ENCODE data around the gene TMPRSS12. TPM values are rescaled to one million over a fixed set of nuclear protein-coding genes. Genes with fewer than 3 reads are reported as not detected.
"Not testable (repeated sequence)": the region's sequence is repeated elsewhere in the genome, so short reads cannot be mapped to it uniquely, and the experiment has no call there.

The TMPRSS12 gene
- total and polyA plus RNA-seq, 9 of the 15 experiments (the other 6 are each of a cell fraction or from before 2014, with no cell fraction given) = 0.04 TPM; not detected in 8

DNA sequence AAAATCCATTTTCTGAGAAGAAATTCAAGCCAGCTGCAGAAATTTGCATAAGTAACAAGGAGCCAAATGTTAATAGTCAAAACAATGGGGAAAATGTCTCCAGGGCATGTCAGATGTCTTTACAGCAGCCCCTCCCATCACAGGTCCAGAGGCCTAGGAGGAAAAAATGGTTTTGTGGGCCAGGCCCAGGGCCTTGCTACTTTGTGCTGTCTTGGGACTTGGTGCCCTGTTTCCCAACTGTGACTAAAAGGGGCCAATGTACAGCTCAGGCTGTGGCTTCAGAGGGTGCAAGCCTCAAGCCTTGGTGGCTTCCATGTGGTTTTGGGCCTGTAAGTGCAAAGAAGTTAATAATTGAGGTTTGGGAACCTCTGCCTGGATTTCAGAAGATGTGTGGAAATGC lies 8.9 kb upstream of the TMPRSS12 start:
- DNase-seq (ENCODE audit: extremely low read depth in 1 of 4, low spot score in 3 of 4); H3K9me3 ChIP-seq (replicated peaks; ENCODE audit: control insufficient read depth, insufficient read depth, low read depth, low read length); ATAC-seq; CTCF ChIA-PET (ENCODE audit: low intra/inter-chr PET ratio); BruUV-seq (replicated peaks); H2AFZ ChIP-seq (ENCODE audit: low read depth, low read length); H3K27me3 ChIP-seq (ENCODE audit: control insufficient read depth in 2 of 2, insufficient read depth in 2 of 2, low read length in 2 of 2); POLR2A ChIA-PET; H3K4me2 ChIP-seq (ENCODE audit: insufficient read depth, low read length); H3K79me2 ChIP-seq (ENCODE audit: control insufficient read depth, insufficient read depth, low read length); H3K27ac ChIP-seq (ENCODE audit: extremely low read depth, low read depth, low read length); in situ Hi-C loops (cut with MboI); intact Hi-C loops (cut with micrococcal nuclease); H3K9me1 ChIP-seq (ENCODE audit: control insufficient read depth, insufficient read depth, low read length); H3K9ac ChIP-seq (ENCODE audit: insufficient read depth in 1 of 2, low read depth in 2 of 2, low read length in 2 of 2); H4K20me1 ChIP-seq (replicated peaks; ENCODE audit: control insufficient read depth, insufficient read depth, low read length); H3K4me3 ChIP-seq; H3K36me3 ChIP-seq (ENCODE audit: control insufficient read depth, insufficient read depth, low read length); FAIRE-seq; H3K4me1 ChIP-seq (replicated peaks in 1 of 2; ENCODE audit: control insufficient read depth in 2 of 2, insufficient read depth in 2 of 2, low read length in 2 of 2): not testable (repeated sequence)
- TF ChIP-seq, protein P1, sequence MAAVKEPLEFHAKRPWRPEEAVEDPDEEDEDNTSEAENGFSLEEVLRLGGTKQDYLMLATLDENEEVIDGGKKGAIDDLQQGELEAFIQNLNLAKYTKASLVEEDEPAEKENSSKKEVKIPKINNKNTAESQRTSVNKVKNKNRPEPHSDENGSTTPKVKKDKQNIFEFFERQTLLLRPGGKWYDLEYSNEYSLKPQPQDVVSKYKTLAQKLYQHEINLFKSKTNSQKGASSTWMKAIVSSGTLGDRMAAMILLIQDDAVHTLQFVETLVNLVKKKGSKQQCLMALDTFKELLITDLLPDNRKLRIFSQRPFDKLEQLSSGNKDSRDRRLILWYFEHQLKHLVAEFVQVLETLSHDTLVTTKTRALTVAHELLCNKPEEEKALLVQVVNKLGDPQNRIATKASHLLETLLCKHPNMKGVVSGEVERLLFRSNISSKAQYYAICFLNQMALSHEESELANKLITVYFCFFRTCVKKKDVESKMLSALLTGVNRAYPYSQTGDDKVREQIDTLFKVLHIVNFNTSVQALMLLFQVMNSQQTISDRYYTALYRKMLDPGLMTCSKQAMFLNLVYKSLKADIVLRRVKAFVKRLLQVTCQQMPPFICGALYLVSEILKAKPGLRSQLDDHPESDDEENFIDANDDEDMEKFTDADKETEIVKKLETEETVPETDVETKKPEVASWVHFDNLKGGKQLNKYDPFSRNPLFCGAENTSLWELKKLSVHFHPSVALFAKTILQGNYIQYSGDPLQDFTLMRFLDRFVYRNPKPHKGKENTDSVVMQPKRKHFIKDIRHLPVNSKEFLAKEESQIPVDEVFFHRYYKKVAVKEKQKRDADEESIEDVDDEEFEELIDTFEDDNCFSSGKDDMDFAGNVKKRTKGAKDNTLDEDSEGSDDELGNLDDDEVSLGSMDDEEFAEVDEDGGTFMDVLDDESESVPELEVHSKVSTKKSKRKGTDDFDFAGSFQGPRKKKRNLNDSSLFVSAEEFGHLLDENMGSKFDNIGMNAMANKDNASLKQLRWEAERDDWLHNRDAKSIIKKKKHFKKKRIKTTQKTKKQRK (IDR thresholded peaks at IDR 0.05; ENCODE audit: borderline replicate concordance, low read depth, low read length) = peak; percentile 68
- TF ChIP-seq, protein P2, sequence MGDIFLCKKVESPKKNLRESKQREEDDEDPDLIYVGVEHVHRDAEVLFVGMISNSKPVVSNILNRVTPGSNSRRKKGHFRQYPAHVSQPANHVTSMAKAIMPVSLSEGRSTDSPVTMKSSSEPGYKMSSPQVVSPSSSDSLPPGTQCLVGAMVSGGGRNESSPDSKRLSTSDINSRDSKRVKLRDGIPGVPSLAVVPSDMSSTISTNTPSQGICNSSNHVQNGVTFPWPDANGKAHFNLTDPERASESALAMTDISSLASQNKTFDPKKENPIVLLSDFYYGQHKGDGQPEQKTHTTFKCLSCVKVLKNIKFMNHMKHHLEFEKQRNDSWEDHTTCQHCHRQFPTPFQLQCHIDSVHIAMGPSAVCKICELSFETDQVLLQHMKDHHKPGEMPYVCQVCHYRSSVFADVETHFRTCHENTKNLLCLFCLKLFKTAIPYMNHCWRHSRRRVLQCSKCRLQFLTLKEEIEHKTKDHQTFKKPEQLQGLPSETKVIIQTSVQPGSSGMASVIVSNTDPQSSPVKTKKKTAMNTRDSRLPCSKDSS (IDR thresholded peaks at IDR 0.05; ENCODE audit: low read depth, partially characterized antibody) = peak; percentile 45
- peak in 1 of 2 experiments; percentile 58; a peak in 1 of 3 replicates for TF ChIP-seq CBX3 (IDR thresholded peaks at IDR 0.05; ENCODE audit: borderline replicate concordance in 1 of 2, low read length in 2 of 2)
- peak; percentile 88 for TF ChIP-seq ZFP36 (IDR thresholded peaks at IDR 0.05; ENCODE audit: low read depth, low read length, partially characterized antibody)
- peak; percentile 82 for TF ChIP-seq CBX1 (IDR thresholded peaks at IDR 0.05; ENCODE audit: low read depth)
- TF ChIP-seq TRIM28 (IDR thresholded peaks at IDR 0.05) = peak; percentile 87
